ENCODE measurements around the gene NPEPL1.

The NPEPL1 gene

DNA sequence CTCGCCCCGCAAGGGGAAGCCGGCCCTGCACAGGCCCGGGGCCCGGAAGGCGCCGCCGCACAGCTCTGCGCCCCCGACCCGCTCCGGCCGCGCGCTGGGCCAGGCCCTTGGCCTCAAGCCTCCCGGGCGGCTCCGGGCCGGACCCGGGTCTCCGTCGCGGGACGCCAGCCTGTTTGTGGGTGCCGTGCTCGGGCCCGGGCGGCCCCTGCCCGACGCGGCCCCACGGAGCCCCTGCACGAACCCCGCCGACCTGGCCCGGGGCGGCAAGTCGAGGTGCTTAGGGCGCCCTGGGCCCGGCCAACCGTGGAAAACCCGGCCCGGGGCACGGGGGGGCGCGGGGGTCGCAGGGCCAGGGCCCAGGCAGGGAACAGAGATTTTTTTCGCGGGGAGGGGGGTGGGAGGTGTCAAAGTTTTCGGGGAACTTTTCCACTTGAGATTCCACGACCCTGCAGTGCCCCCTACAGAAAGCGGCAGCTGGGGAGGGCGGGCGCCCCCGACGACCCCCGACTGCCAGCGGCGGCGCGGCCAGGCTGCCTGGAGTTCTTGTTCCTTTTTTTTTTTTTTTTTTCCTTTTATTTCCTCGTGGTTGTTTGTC, 42.3 kb upstream of the NPEPL1 start:
- Histone ChIP-seq H3K27me3 (ENCODE audit: control insufficient read depth in 5 of 5, insufficient read depth in 4 of 5, low read length in 5 of 5) (no peaks in the 10 kb centered on the region), H3K4me1 (ENCODE audit: control insufficient read depth in 5 of 5, insufficient read depth in 5 of 5, low read length in 5 of 5) (peaks cover 4 to 50% (median 40%) of the 10 kb centered on the region in 5 donors), H3K36me3 (ENCODE audit: control insufficient read depth in 5 of 5, insufficient read depth in 5 of 5, low read length in 5 of 5) (peaks cover 0 to 3% (median 0%) of the 10 kb centered on the region in 5 donors), H3K9ac (ENCODE audit: low read length in 5 of 5) (peak overlapping the region in 4 of 5 donors; percentile 56 to 100 (median 98)), H3K9me3 (ENCODE audit: control insufficient read depth in 5 of 5, low read length in 5 of 5) (no peaks in the 10 kb centered on the region), H3K4me3 (ENCODE audit: low read depth in 1 of 5, low read length in 5 of 5) (peak overlapping the region in 4 of 5 donors; percentile 96 to 99 (median 98)), H3K27ac (ENCODE audit: low read depth, low read length) (peak overlapping the region; percentile 86)

DNA sequence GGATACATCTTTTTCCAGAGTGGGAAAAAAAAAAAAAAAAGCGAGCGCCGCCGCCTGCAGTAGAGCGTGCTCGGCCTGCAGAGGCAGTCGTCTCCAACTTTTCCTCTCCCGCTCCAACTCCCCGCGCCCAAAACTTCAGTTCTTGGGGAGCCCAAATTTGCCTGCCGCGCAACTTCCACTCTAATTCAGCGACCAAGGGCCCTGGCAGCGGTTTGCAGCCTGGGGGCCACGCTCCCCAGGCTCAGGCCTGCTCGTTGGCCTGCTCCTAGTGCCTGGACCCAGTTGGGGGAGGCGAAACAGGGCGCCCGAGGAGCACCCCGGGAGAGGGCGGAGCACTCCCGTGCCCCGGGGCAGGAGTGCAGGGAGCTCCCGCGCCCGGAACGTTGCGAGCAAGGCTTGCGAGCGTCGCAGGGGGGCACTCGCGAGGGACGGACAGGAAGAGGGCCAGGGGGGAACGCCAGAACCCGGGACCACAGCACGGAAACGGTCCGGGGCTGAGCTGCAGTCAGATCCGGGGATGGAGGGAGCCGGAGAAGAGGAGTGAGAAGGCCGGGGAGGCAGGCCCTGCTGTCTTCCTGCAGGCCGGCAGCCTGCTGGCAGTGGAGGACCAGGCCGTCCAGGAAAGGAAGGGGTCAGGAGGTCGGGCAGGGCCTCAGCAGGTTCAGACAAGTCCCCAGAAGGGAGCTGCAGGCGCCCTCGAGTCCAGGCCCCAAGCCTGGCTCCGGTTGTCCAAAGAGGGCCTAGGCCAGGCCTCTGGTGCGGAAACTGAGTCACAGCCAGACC, 41.6 kb upstream of the NPEPL1 start, which contains the start of gene STX16:
Gene STX16, plus strand, starts transcription at position 508 of the 783 bp plus-strand sequence. CDS start 724 bp downstream, outside the sequence.
- Histone ChIP-seq H3K36me3 (ENCODE audit: control insufficient read depth in 5 of 5, insufficient read depth in 5 of 5, low read length in 5 of 5) (peaks cover 0 to 4% (median 0%) of the 10 kb centered on the region in 5 donors), H3K9ac (ENCODE audit: low read length in 5 of 5) (peak within 1 kb of the TSS; percentile 98 to 100 (median 99)), H3K27ac (ENCODE audit: low read depth, low read length) (peak within 1 kb of the TSS; percentile 86), H3K27me3 (ENCODE audit: control insufficient read depth in 5 of 5, insufficient read depth in 4 of 5, low read length in 5 of 5) (no peaks in the 10 kb centered on the region), H3K4me1 (ENCODE audit: control insufficient read depth in 5 of 5, insufficient read depth in 5 of 5, low read length in 5 of 5) (peaks cover 4 to 53% (median 42%) of the 10 kb centered on the region in 5 donors), H3K4me3 (ENCODE audit: low read depth in 1 of 5, low read length in 5 of 5) (peak within 1 kb of the TSS; percentile 96 to 99 (median 99)), H3K9me3 (ENCODE audit: control insufficient read depth in 5 of 5, low read length in 5 of 5) (no peaks in the 10 kb centered on the region)

DNA sequence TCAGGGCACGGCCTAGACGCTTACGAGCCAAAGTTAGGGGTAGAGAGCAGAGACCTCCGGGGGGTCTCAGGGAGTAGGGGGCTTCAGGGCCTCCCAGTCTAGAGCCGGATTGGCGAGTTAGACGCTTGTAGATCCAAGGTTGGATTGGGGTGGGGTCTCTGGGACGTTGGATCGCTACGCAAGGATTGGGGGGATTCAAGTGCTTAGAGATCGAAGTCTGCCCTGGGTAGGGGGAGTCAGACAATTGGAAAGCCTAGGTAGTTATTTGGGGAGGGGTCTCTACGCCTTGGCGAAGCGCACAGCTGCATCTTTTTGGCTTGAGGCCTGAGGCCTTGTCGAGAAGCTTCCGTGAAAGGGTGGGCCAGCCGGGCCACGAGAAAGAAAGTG, 41.0 kb upstream of the NPEPL1 start:
- peak overlapping the region; percentile 86 for H3K27ac ChIP-seq (ENCODE audit: low read depth, low read length)
- H3K9me3 ChIP-seq (ENCODE audit: control insufficient read depth in 5 of 5, low read length in 5 of 5), result no peaks in the 10 kb centered on the region
- peak overlapping the region; percentile 98 to 100 (median 99) for H3K9ac ChIP-seq (ENCODE audit: low read length in 5 of 5)
- H3K36me3 ChIP-seq (ENCODE audit: control insufficient read depth in 5 of 5, insufficient read depth in 5 of 5, low read length in 5 of 5), result peaks cover 0 to 4% (median 0%) of the 10 kb centered on the region in 5 donors
- no peaks in the 10 kb centered on the region for H3K27me3 ChIP-seq (ENCODE audit: control insufficient read depth in 5 of 5, insufficient read depth in 4 of 5, low read length in 5 of 5)
- peak overlapping the region; percentile 96 to 99 (median 99) for H3K4me3 ChIP-seq (ENCODE audit: low read depth in 1 of 5, low read length in 5 of 5)
- H3K4me1 ChIP-seq (ENCODE audit: control insufficient read depth in 5 of 5, insufficient read depth in 5 of 5, low read length in 5 of 5), result peaks cover 4 to 58% (median 47%) of the 10 kb centered on the region in 5 donors

DNA sequence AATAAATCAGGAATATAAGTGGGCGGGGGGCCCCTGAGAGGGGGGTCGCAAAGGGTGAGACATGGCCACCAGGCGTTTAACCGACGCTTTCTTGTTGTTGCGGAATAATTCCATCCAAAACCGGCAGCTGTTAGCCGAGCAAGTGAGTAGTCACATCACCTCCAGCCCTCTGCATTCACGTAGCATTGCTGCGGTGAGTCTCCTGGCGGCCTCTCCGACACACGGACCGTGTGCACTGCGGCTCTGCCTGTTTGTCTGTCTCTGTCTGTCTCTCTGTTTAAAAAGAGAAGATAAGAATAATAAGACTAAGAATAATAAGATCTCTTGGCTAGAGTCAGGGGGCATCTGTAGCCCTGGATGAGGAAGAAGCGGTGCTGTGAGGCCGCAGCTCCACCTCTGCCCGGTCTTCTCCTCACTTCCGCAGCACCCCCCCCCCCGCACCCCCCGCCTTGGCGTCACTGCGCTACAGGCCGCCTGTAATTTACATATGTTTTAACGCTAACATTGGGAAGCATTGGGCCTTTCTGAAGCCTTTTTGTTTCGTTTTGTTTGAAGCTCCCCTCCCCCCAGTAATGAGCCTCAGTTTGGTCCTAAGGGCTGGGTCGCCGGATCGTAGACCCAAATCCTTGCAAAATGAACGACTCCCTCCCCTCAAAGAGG, 40.5 kb upstream of the NPEPL1 start:
- peak overlapping the region; percentile 86 for H3K27ac ChIP-seq (ENCODE audit: low read depth, low read length)
- H3K36me3 ChIP-seq (ENCODE audit: control insufficient read depth in 5 of 5, insufficient read depth in 5 of 5, low read length in 5 of 5), result peaks cover 0 to 4% (median 0%) of the 10 kb centered on the region in 5 donors
- no peaks in the 10 kb centered on the region for H3K27me3 ChIP-seq (ENCODE audit: control insufficient read depth in 5 of 5, insufficient read depth in 4 of 5, low read length in 5 of 5)
- peak overlapping the region; percentile 98 to 100 (median 99) for H3K9ac ChIP-seq (ENCODE audit: low read length in 5 of 5)
- peak overlapping the region; percentile 96 to 99 (median 99) for H3K4me3 ChIP-seq (ENCODE audit: low read depth in 1 of 5, low read length in 5 of 5)
- peaks cover 4 to 63% (median 52%) of the 10 kb centered on the region in 5 donors for H3K4me1 ChIP-seq (ENCODE audit: control insufficient read depth in 5 of 5, insufficient read depth in 5 of 5, low read length in 5 of 5)
- H3K9me3 ChIP-seq (ENCODE audit: control insufficient read depth in 5 of 5, low read length in 5 of 5), result no peaks in the 10 kb centered on the region

DNA sequence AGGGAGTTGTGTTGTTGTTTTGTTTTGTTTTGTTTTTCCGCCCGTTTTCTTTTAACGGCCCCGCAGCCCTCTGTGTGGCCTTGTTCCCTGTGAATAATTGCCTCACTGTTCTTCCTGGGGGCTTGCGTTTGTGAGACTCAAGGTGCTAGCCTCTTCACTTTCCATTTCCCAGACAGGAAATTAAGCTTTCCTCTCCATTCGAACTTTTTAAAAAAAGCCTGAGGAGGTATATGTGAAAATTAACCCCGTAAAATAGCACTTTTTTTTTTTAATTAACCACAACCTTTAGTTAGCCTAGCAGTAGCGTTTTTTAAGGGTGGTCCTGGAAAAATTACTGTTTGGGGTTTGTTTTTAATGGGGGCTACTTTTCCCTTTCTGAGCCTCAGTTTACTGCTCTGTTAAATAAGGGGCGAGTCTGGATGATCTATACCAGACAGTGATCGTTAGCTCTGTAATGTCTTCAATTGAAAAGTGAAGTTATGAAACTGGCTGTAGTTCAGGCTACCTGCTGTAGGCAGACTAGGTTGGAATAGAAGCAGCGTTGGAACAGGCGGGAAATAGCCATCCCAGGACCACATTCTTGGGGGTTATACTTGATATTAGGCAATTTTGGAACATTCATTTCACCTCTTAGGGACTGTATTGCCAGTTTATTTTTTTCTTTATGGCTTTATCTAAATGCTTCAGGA, 39.9 kb upstream of the NPEPL1 start:
- H3K27ac ChIP-seq (ENCODE audit: low read depth, low read length), result peak overlapping the region; percentile 86
- peak overlapping the region; percentile 84 to 100 (median 98) for H3K9ac ChIP-seq (ENCODE audit: low read length in 5 of 5)
- H3K9me3 ChIP-seq (ENCODE audit: control insufficient read depth in 5 of 5, low read length in 5 of 5), result no peaks in the 10 kb centered on the region
- peaks cover 4 to 69% (median 53%) of the 10 kb centered on the region in 5 donors for H3K4me1 ChIP-seq (ENCODE audit: control insufficient read depth in 5 of 5, insufficient read depth in 5 of 5, low read length in 5 of 5)
- H3K27me3 ChIP-seq (ENCODE audit: control insufficient read depth in 5 of 5, insufficient read depth in 4 of 5, low read length in 5 of 5), result no peaks in the 10 kb centered on the region
- peak overlapping the region; percentile 96 to 99 (median 99) for H3K4me3 ChIP-seq (ENCODE audit: low read depth in 1 of 5, low read length in 5 of 5)
- H3K36me3 ChIP-seq (ENCODE audit: control insufficient read depth in 5 of 5, insufficient read depth in 5 of 5, low read length in 5 of 5), result peaks cover 0 to 4% (median 0%) of the 10 kb centered on the region in 5 donors

DNA sequence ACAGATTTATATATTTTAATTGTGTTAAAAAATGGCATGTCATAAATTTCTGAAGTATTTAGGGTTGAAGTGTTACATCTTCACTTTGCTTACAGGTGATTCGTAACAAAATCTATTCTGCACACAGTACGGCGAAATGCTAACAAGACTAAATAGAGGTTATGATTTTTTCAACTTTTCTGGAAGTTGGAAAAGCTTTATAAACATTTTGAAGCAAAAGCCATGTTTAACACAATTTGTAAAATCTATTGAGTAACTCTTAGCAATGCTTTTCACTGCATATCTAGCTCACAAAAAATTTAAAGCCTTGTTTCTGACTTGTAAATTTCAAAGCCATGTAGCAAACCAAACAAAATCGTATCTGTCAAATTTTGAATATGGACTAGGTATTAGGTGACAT, 38.3 kb upstream of the NPEPL1 start:
- no peak overlapping the region for H3K27ac ChIP-seq (ENCODE audit: low read depth, low read length)
- H3K36me3 ChIP-seq (ENCODE audit: control insufficient read depth in 5 of 5, insufficient read depth in 5 of 5, low read length in 5 of 5), result peaks cover 0 to 4% (median 0%) of the 10 kb centered on the region in 5 donors
- H3K4me1 ChIP-seq (ENCODE audit: control insufficient read depth in 5 of 5, insufficient read depth in 5 of 5, low read length in 5 of 5), result peaks cover 4 to 74% (median 56%) of the 10 kb centered on the region in 5 donors
- no peak overlapping the region for H3K4me3 ChIP-seq (ENCODE audit: low read depth in 1 of 5, low read length in 5 of 5)
- H3K9me3 ChIP-seq (ENCODE audit: control insufficient read depth in 5 of 5, low read length in 5 of 5), result no peaks in the 10 kb centered on the region
- H3K27me3 ChIP-seq (ENCODE audit: control insufficient read depth in 5 of 5, insufficient read depth in 4 of 5, low read length in 5 of 5), result no peaks in the 10 kb centered on the region
- peak overlapping the region in 1 of 5 donors; percentile 99 for H3K9ac ChIP-seq (ENCODE audit: low read length in 5 of 5)

DNA sequence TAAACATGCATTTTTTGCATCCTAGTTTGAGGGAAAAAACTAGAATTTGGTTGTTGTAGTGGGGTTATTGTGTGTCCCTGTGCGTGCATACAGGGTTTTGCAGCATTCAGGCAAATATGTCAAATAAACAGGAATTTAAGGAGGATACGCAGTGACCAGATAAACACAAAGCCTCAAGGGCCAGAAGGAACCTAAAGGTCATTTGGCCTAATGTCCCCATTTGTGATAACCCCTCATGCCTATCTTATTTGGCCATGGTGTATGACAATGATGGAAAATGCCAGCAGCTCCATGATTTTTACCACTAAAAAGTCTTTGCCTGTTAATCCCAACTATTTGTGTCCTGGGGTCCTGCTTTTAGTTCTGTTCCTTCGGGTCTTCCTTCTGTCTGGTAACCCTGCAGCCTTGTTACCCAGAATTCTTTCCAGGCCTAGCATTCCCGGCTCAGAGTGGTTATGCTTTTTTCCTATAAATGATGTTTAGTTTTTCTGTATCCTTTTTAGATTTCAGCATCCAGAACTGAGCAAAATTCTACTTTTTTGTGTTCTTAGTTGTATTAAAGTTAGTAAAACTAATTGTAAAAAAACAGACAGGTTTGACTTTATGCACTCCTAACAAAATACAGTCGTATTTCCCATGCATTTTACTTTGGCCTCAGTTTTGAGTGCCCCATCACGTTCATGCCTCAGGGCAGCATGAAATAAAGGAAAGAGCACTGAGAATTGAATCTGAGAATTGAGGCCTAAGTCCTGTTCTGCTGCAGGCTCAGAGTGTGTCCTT, 37.1 kb upstream of the NPEPL1 start:
- no peaks in the 10 kb centered on the region for H3K9me3 ChIP-seq (ENCODE audit: control insufficient read depth in 5 of 5, low read length in 5 of 5)
- H3K9ac ChIP-seq (ENCODE audit: low read length in 5 of 5), result peak overlapping the region in 3 of 5 donors; percentile 10 to 59 (median 33)
- H3K36me3 ChIP-seq (ENCODE audit: control insufficient read depth in 5 of 5, insufficient read depth in 5 of 5, low read length in 5 of 5), result peaks cover 0 to 4% (median 0%) of the 10 kb centered on the region in 5 donors
- no peak overlapping the region for H3K4me3 ChIP-seq (ENCODE audit: low read depth in 1 of 5, low read length in 5 of 5)
- peaks cover 4 to 67% (median 55%) of the 10 kb centered on the region in 5 donors for H3K4me1 ChIP-seq (ENCODE audit: control insufficient read depth in 5 of 5, insufficient read depth in 5 of 5, low read length in 5 of 5)
- H3K27ac ChIP-seq (ENCODE audit: low read depth, low read length), result no peak overlapping the region
- no peaks in the 10 kb centered on the region for H3K27me3 ChIP-seq (ENCODE audit: control insufficient read depth in 5 of 5, insufficient read depth in 4 of 5, low read length in 5 of 5)

DNA sequence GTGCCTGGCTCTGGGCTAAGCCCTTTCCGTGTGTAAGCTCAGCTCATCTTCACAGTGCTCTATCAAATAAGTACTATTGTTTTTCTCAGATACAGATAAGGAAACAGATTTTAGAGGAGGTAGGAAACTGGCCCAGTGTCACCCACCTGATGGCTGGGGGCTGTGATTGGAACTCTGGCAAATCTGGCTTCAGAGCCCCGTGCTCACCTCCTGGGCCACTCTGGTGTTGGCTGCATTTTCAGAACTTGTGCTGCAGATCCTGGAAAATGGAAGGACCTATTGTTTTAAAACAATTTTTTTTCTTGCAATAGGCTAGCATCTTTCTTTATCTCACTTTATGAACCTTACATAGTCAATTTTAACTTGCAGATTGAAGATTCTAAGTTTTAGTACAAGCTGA, 35.8 kb upstream of the NPEPL1 start:
- Histone ChIP-seq H3K9me3 (ENCODE audit: control insufficient read depth in 5 of 5, low read length in 5 of 5) (no peaks in the 10 kb centered on the region), H3K9ac (ENCODE audit: low read length in 5 of 5) (peak overlapping the region in 3 of 5 donors; percentile 6 to 48 (median 46)), H3K27ac (ENCODE audit: low read depth, low read length) (no peak overlapping the region), H3K36me3 (ENCODE audit: control insufficient read depth in 5 of 5, insufficient read depth in 5 of 5, low read length in 5 of 5) (peaks cover 4 to 10% (median 8%) of the 10 kb centered on the region in 5 donors), H3K4me1 (ENCODE audit: control insufficient read depth in 5 of 5, insufficient read depth in 5 of 5, low read length in 5 of 5) (peaks cover 4 to 62% (median 54%) of the 10 kb centered on the region in 5 donors), H3K27me3 (ENCODE audit: control insufficient read depth in 5 of 5, insufficient read depth in 4 of 5, low read length in 5 of 5) (no peaks in the 10 kb centered on the region), H3K4me3 (ENCODE audit: low read depth in 1 of 5, low read length in 5 of 5) (no peak overlapping the region)

DNA sequence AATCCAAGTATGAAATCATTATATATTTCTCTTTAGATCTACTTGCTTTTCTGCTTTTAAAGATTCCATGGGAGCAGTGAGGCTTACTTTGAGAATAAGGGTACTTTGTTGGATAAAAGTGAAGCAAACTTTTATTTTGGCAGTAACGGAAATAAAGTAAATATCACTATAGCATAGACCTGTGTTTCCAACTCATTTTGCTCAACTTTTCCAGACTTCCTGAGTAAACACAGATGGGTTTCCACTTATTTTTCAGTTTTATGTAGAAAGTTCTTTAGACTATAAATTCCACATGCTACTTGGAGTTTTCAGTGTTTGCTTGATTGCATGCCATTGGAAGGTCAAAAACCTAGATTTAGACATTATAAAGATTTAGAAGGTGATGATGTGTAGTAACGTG, 35.3 kb upstream of the NPEPL1 start:
- Histone ChIP-seq H3K9me3 (ENCODE audit: control insufficient read depth in 5 of 5, low read length in 5 of 5) (no peaks in the 10 kb centered on the region), H3K36me3 (ENCODE audit: control insufficient read depth in 5 of 5, insufficient read depth in 5 of 5, low read length in 5 of 5) (peaks cover 4 to 12% (median 10%) of the 10 kb centered on the region in 5 donors), H3K27ac (ENCODE audit: low read depth, low read length) (no peak overlapping the region), H3K4me1 (ENCODE audit: control insufficient read depth in 5 of 5, insufficient read depth in 5 of 5, low read length in 5 of 5) (peaks cover 4 to 60% (median 52%) of the 10 kb centered on the region in 5 donors), H3K27me3 (ENCODE audit: control insufficient read depth in 5 of 5, insufficient read depth in 4 of 5, low read length in 5 of 5) (no peaks in the 10 kb centered on the region), H3K4me3 (ENCODE audit: low read depth in 1 of 5, low read length in 5 of 5) (no peak overlapping the region), H3K9ac (ENCODE audit: low read length in 5 of 5) (peak overlapping the region in 3 of 5 donors; percentile 6 to 56 (median 14))

Measured in subcutaneous abdominal adipose tissue (tissue), 5 donors.